ENCODE measurements around the gene KCNN4. TPM values are rescaled to one million over a fixed set of nuclear protein-coding genes. Genes with fewer than 3 reads are reported as not detected.
A peak's percentile ranks its signal among the peaks of the same experiment; 100 is the strongest.

Gene KCNN4
- total and polyA plus RNA-seq, 10 donors, result 14.3 to 77.6 (median 22.6) TPM

- WGBS, 5 donors, result 23 to 44% (median 30%) methylated on average over 3 of the region's 3 CpGs
- Histone ChIP-seq H3K4me1 (peaks cover 15 to 98% (median 71%) of the 10 kb centered on the region in 6 donors), H3K36me3 (peaks cover 0 to 8% (median 0%) of the 10 kb centered on the region in 6 donors), H3K27me3 (replicated peaks in 1 of 7) (peaks cover 0 to 7% (median 0%) of the 10 kb centered on the region in 7 donors), H3K4me3 (peak overlapping the region; percentile 18 to 73 (median 35)), H3K9me3 (no peaks in the 10 kb centered on the region), H3K27ac (peak overlapping the region in 7 of 8 donors; percentile 41 to 87 (median 78))
- intact Hi-C loops (cut with DNase I; ENCODE audit: low total_unique reads), result no loop called here
- DNase-seq, result no peak
- TF ChIP-seq CTCF (IDR thresholded peaks at IDR 0.05 in 8 of 11, conservative IDR thresholded peaks at IDR 0.05 in 3 of 11) (peak in 3 of 11 experiments; percentile 11 to 27 (median 23)), POLR2A (IDR thresholded peaks at IDR 0.05) (no peak)
These were observed 953 bp downstream of the KCNN4 start for GRCh38 chr19:43779820-43780219.

DNA sequence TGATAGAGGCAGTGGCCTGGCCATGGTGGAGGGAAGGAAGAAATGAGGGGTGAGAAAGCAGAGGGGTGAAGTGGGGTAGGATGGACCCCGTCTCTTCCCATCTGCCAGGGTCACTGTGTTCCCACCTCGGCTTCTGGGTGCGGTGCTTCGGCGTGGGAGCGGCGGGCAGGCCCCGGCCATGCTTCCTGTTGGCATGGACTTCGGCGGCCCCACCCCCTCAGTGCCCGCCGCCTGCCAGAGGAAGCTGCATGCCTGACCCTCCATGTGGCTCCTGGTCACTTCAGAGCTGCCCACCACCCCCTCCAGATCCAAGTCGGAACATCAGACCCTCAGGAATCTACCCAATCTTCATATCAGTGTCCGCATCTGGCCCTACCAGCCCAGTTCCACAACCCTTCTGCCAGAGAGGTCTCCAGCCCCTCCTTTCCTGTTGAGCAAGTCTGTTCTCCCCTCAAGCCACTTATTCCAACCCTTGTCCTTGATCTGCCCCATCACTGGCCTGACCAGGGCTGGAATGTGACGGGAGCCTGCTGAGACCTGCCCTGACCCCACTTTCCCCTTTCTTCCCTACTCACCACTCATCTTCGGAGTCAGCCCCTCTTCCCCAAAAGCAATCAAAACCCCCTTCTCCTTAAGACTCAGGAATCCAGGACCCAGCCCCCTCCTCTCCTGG lies 1.5 kb downstream of the KCNN4 start:
- Histone ChIP-seq H3K36me3 (peaks cover 0 to 13% (median 0%) of the 10 kb centered on the region in 6 donors), H3K27me3 (replicated peaks in 1 of 7) (peaks cover 0 to 7% (median 0%) of the 10 kb centered on the region in 7 donors), H3K9me3 (no peaks in the 10 kb centered on the region), H3K4me1 (peaks cover 15 to 98% (median 71%) of the 10 kb centered on the region in 6 donors), H3K27ac (peak overlapping the region; percentile 14 to 87 (median 74)), H3K4me3 (peak overlapping the region; percentile 2 to 73 (median 34))
- peak in 2 of 3 donors; percentile 60 to 76 for TF ChIP-seq POLR2AphosphoS5 (IDR thresholded peaks at IDR 0.05)
- TF ChIP-seq POLR2A (IDR thresholded peaks at IDR 0.05), result no peak
- WGBS, 5 donors, result 20 to 27% (median 24%) methylated on average over 12 to 16 of the region's 16 CpGs
- DNase-seq, result peak; percentile 86
- intact Hi-C loops (cut with DNase I; ENCODE audit: low total_unique reads), result no loop called here

- intact Hi-C loops (cut with DNase I; ENCODE audit: low total_unique reads), result no loop called here
- H3K36me3 ChIP-seq, result peaks cover 0 to 19% (median 0%) of the 10 kb centered on the region in 6 donors
- peaks cover 15 to 98% (median 72%) of the 10 kb centered on the region in 6 donors for H3K4me1 ChIP-seq
- peaks cover 0 to 7% (median 0%) of the 10 kb centered on the region in 7 donors for H3K27me3 ChIP-seq (replicated peaks in 1 of 7)
- H3K27ac ChIP-seq, result peak overlapping the region; percentile 14 to 87 (median 74)
- H3K9me3 ChIP-seq, result no peaks in the 10 kb centered on the region
- H3K4me3 ChIP-seq, result peak overlapping the region in 6 of 8 donors; percentile 9 to 73 (median 40)
- TF ChIP-seq POLR2AphosphoS5 (IDR thresholded peaks at IDR 0.05) (no peak), POLR2A (IDR thresholded peaks at IDR 0.05) (no peak), CTCF (IDR thresholded peaks at IDR 0.05 in 8 of 11, conservative IDR thresholded peaks at IDR 0.05 in 3 of 11) (no peak)
- WGBS, 5 donors, result 49 to 78% (median 68%) methylated on average over 1 of the region's 1 CpG
- no peak for DNase-seq
These were observed 2.1 kb downstream of the KCNN4 start for GRCh38 chr19:43778651-43779050.

DNA sequence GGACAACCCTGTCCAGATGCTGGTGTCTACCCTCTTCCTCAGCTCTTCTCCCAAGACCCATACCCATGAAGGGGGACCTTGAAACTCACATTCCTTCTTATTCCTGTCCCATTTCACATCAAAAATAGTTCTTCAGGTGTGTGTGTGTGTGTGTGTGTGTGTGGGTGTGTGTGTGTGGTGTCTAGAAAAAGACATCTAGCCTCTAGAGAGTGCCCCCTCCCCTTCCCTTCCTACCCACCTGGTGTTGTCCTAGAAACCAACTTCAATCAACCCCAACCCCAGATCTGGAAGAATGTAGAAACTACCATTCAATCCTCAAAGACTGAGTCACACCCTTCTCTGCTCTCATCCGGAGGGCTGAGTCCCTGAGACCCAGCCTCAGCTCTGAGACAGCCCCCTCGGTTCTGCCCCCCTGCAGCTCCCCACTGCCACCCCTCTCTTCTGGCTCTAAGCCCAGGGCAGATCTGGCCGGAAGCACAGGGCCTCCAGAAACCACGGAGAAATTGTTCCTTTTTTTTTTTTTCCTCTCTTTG lies 3.5 kb downstream of the KCNN4 start:
- intact Hi-C loops (cut with DNase I; ENCODE audit: low total_unique reads), result no loop called here
- peaks cover 15 to 90% (median 68%) of the 10 kb centered on the region in 6 donors for H3K4me1 ChIP-seq
- DNase-seq, result peak; percentile 84
- H3K4me3 ChIP-seq, result peak overlapping the region in 4 of 8 donors; percentile 1 to 73 (median 2)
- peak overlapping the region in 7 of 8 donors; percentile 61 to 87 (median 78) for H3K27ac ChIP-seq
- peaks cover 0 to 7% (median 0%) of the 10 kb centered on the region in 7 donors for H3K27me3 ChIP-seq (replicated peaks in 1 of 7)
- peaks cover 0 to 31% (median 0%) of the 10 kb centered on the region in 6 donors for H3K36me3 ChIP-seq
- 3 to 11% (median 5%) methylated on average over 4 of the region's 4 CpGs for WGBS, 5 donors
- H3K9me3 ChIP-seq, result no peaks in the 10 kb centered on the region
- TF ChIP-seq POLR2AphosphoS5 (IDR thresholded peaks at IDR 0.05), result no peak
- no peak for TF ChIP-seq POLR2A (IDR thresholded peaks at IDR 0.05)
- TF ChIP-seq CTCF (IDR thresholded peaks at IDR 0.05 in 8 of 11, conservative IDR thresholded peaks at IDR 0.05 in 3 of 11), result no peak
